Muscle of leg (tissue), 11 donors: ENCODE data around the gene EXOC6B. TPM values are rescaled to one million over a fixed set of nuclear protein-coding genes. Genes with fewer than 3 reads are reported as not detected.

Experiments
- DNase-seq: peaks from one replicate; pipeline ENCODE4 v3.0.0; 2013
- H3K27ac ChIP-seq: one replicate; pipeline ENCODE4 v1.5.1; 2013; ENCODE audit warnings: mild to moderate bottlenecking, low read length, control low read depth
- H3K27me3 ChIP-seq: one replicate; pipeline ENCODE4 v1.6.1; 2013; ENCODE audit warnings: low read length; ENCODE audit not compliant: control insufficient read depth, insufficient read depth
- H3K36me3 ChIP-seq: one replicate; pipeline ENCODE4 v1.6.1; 2013; ENCODE audit warnings: low read length; ENCODE audit not compliant: control insufficient read depth, insufficient read depth
- H3K4me1 ChIP-seq: one replicate; pipeline ENCODE4 v1.6.1; 2013; ENCODE audit warnings: low read length; ENCODE audit not compliant: control insufficient read depth, insufficient read depth
- H3K4me3 ChIP-seq: one replicate; pipeline ENCODE4 v1.5.1; 2013; ENCODE audit warnings: low read length, control low read depth
- H3K9me3 ChIP-seq: replicated peaks from 2 replicates; pipeline ENCODE4 v1.6.1; 2013; ENCODE audit warnings: low read depth, low read length; ENCODE audit not compliant: control insufficient read depth
- WGBS: methylation state at CpG from one replicate; pipeline ENCODE4 v1.1.5; 2013; ENCODE audit warnings: missing lambda C conversion rate; ENCODE audit not compliant: insufficient coverage; 5-methylcytosine and 5-hydroxymethylcytosine counted together
- polyA plus RNA-seq, 8 donors: library from polyadenylated mRNA; unstranded; fragments of 120-200 nt; gene quantifications; one replicate each; pipeline versions ENCODE4 v1.2.1 to v1.2.3, GENCODE V29; 2013; ENCODE audit warnings: inconsistent platforms in 1 of 8, low replicate concordance in 1 of 8; ENCODE audit not compliant: insufficient read length in 8 of 8, insufficient read depth in 1 of 8
- total RNA-seq: library from RNA; stranded (reverse); fragments of 120-200 nt; gene quantifications from one replicate; pipeline ENCODE4 v1.2.4, GENCODE V29; 2013

The EXOC6B gene
- total and polyA plus RNA-seq, 9 donors = 8.5 to 17.1 (median 10.8) TPM

DNA sequence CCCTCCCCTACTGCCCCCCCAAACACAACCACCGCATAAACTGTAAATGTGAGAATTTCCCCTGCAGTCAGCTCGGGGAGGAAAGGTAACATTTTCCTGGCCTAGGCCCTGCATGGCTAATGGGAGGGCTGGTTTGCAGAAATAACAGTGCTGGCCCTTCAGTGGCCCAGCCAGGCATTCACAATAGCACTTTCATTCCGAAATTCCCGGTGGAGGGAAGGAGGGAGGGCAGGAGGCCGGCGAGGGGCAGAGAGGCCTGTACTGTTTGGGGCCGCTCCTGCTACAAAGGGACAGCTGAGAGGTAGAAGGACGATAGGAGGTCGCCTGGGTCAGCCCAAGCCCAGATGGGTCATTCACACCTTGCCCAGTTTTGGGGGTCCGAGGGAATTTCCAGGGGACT is 689.5 kb downstream of the EXOC6B start:
- no peak for DNase-seq
- H3K4me1 ChIP-seq = peaks cover 55% of the 10 kb centered on the region
- H3K27ac ChIP-seq = no peak overlapping the region
- H3K27me3 ChIP-seq = peaks cover 6% of the 10 kb centered on the region
- 45% methylated on average over 8 of the region's 10 CpGs for WGBS
- H3K36me3 ChIP-seq = peaks cover 24% of the 10 kb centered on the region
- no peak overlapping the region for H3K4me3 ChIP-seq
- H3K9me3 ChIP-seq = no peaks in the 10 kb centered on the region

DNA sequence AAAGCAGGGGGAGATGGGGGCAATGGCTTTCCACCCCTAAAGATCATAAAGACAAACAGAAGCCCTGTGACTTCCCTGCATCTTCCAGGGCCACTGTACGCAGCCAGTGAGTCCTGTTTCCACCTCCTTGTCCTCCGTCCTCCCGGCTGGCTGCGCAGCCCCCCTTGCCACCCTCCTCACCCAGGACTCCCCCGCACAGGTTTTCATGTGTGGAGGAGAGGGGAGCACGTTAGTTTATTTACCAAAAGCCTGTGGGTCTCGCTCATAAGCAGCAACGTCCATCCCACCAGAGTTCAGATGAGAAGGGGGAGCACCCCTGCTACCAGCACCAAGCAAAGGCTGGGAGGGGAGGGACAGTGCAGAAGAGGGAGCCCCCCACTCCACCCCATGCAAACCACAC is 689.9 kb downstream of the EXOC6B start:
- Histone ChIP-seq H3K9me3 (no peaks in the 10 kb centered on the region), H3K36me3 (peaks cover 24% of the 10 kb centered on the region), H3K27ac (no peak overlapping the region), H3K4me3 (no peak overlapping the region), H3K27me3 (peaks cover 5% of the 10 kb centered on the region), H3K4me1 (peaks cover 54% of the 10 kb centered on the region)
- DNase-seq = no peak
- no CpG with 5 or more reads among the region's 8 CpGs for WGBS

GRCh38 chr2:72134997-72135800 is 690.6 kb downstream of the EXOC6B start:
- 91% methylated on average over 18 of the region's 19 CpGs for WGBS
- H3K9me3 ChIP-seq = no peaks in the 10 kb centered on the region
- DNase-seq = no peak
- H3K27me3 ChIP-seq = peaks cover 5% of the 10 kb centered on the region
- H3K36me3 ChIP-seq = peaks cover 24% of the 10 kb centered on the region
- H3K27ac ChIP-seq = no peak overlapping the region
- peaks cover 53% of the 10 kb centered on the region for H3K4me1 ChIP-seq
- H3K4me3 ChIP-seq = no peak overlapping the region

DNA sequence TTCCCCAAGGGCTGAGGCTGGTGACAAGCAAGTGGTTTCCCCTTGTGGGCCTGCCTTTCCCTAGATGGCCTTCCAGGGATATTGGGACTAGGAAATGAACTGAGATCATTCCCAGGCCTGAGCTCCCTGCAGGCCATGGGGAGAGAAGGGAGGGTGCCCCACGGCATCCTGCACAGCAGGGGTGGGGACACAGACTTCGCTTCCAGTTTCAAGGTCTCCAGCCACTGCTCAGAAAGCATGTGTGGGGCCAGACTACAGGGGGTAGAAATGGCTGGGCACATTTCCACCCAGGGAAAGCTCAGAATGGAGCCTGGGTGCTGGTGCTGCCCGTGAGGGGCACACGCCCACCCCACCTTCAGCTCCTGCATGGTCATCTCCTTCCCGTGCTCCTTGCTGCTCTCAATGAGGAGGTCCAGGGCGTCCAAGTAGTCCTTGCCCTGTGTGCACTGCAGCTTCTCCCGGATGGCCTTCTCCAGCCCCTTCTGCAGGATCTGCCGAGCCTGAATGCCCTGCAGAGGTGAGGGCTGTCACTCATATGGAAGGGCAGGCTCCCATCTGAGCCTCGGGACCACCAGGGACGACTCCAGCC is 691.3 kb downstream of the EXOC6B start:
- 74% methylated on average over 9 of the region's 10 CpGs for WGBS
- no peak for DNase-seq
- Histone ChIP-seq H3K4me3 (no peak overlapping the region), H3K27me3 (peaks cover 4% of the 10 kb centered on the region), H3K36me3 (peaks cover 24% of the 10 kb centered on the region), H3K9me3 (no peaks in the 10 kb centered on the region), H3K4me1 (peaks cover 48% of the 10 kb centered on the region), H3K27ac (no peak overlapping the region)

GRCh38 chr2:72133721-72134407 is 692.0 kb downstream of the EXOC6B start:
- H3K27me3 ChIP-seq = peaks cover 2% of the 10 kb centered on the region
- peaks cover 42% of the 10 kb centered on the region for H3K4me1 ChIP-seq
- 80% methylated on average over 3 of the region's 11 CpGs for WGBS
- H3K27ac ChIP-seq = no peak overlapping the region
- peaks cover 24% of the 10 kb centered on the region for H3K36me3 ChIP-seq
- no peaks in the 10 kb centered on the region for H3K9me3 ChIP-seq
- DNase-seq = no peak
- no peak overlapping the region for H3K4me3 ChIP-seq

DNA sequence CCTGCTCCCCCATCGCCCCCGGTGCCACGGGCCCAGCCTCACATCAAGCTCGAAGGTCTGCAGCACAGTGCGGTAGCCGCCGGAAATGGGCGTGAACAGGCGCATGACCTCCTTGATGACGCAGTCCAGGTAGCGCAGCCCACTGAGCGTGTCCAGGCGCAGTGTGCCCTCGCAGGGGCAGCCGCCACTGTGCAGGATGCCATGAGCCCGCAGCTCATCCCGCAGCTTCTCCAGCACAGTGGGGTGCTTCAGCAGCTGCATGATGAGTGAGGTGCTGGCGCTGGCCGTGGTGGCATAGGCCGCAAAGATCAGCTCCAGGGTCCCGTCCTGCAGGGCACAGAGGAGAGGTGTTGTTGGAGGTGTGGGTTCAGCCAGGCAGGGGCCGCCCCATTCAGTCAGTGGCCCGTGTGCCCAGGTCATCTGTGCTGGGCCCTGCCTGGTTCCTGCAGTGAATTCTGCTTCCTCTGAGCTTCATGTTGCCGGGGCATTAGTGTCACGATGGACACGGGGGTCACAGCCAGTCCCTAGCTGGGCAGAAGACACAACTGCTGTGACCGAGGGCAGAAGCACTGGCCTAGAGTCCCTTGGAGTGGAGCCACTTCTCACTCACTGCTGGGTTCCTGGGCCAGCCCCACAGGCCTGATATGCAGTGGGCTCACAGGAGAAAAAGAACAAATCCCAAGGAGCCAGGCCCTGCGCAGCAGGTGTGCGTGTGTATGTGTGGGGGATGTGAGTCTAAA is 692.7 kb downstream of the EXOC6B start:
- WGBS = 94% methylated on average over 27 of the region's 29 CpGs
- peaks cover 2% of the 10 kb centered on the region for H3K27me3 ChIP-seq
- DNase-seq = no peak

DNA sequence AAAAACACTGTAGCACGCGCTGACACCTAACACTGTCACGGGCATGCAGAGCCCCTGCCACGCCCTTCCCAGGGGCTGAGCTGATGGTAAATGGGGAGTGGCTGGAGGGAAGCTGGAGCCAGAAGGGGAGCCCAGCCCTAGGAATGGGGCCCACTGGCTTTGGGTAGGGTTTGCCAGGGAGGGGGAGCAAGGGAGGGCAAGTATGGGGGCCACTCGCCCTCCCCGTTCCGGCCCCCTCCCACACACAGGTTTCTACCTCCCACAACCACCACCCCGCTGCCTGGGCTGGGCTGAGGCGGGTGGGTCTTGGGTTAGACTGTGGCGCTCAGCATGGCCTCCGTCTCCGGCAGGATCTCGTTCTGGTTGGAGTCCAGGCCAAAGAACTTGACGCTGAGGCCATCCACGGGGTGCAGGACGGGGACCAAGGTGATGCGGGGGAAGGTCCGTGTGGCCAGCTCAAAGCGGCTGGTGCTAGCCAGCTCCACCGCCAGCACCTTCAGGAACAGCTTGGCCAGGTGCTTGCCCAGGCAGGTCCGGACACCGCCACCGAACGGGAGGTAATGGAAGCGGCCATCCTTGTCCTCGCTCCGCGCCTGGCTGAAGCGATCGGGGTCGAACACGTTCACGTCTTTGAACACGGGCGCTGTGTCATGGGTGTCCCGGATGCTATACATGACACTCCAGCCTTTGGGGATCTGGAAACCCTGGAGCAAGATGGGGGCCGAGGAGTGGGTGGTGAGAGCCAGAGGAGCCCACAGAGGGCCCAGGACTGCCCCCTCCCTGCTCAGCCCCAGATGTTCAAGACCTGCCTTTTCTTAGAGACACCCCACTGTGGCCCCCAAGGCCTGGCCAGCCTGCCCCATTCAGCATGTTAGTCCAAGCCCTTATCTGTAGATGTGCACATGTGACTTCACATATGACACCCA is 693.7 kb downstream of the EXOC6B start:
- Histone ChIP-seq H3K9me3 (no peaks in the 10 kb centered on the region), H3K4me3 (no peak overlapping the region), H3K27ac (no peak overlapping the region), H3K27me3 (peaks cover 2% of the 10 kb centered on the region), H3K4me1 (peaks cover 27% of the 10 kb centered on the region), H3K36me3 (peaks cover 24% of the 10 kb centered on the region)
- no peak for DNase-seq
- 91% methylated on average over 30 of the region's 37 CpGs for WGBS

More for the DNA sequence above, 692.7 kb downstream of the EXOC6B start:
- H3K4me1 ChIP-seq = peaks cover 37% of the 10 kb centered on the region
- no peaks in the 10 kb centered on the region for H3K9me3 ChIP-seq
- no peak overlapping the region for H3K27ac ChIP-seq
- H3K36me3 ChIP-seq = peaks cover 24% of the 10 kb centered on the region
- H3K4me3 ChIP-seq = no peak overlapping the region

DNA sequence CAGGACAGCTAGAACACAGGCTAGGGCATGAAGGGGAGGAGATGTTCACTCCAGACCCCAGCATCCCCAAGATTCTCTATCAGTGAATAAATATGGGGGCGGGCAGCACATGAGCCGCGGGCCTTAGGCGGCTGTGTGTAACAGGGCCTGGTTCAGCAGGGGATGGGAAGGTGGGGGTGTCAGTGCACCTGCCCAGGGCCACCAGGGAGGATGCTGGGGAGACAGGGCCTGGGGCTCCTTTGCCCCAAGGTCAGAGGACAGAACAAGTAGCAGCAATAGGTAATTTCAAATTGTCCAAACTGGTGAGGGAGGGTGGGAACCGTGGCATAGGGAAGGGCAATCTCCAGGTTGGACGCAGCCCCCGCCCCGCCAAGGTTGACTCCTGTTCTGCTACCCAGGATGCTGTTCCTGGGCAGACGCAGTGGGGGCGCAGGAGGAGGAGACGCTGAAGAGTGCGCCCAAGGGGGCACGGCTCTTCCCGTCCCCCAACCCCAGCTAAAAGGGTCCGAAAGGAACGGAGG is 694.4 kb downstream of the EXOC6B start:
- Histone ChIP-seq H3K4me1 (peaks cover 20% of the 10 kb centered on the region), H3K4me3 (no peak overlapping the region), H3K36me3 (peaks cover 24% of the 10 kb centered on the region), H3K27me3 (peaks cover 2% of the 10 kb centered on the region), H3K27ac (no peak overlapping the region), H3K9me3 (no peaks in the 10 kb centered on the region)
- DNase-seq = no peak
- WGBS = 85% methylated on average over 15 of the region's 16 CpGs

GRCh38 chr2:72130659-72131360 is 695.0 kb downstream of the EXOC6B start:
- Histone ChIP-seq H3K4me1 (peaks cover 14% of the 10 kb centered on the region), H3K36me3 (peaks cover 24% of the 10 kb centered on the region), H3K27ac (no peak overlapping the region), H3K4me3 (no peak overlapping the region), H3K27me3 (peaks cover 2% of the 10 kb centered on the region), H3K9me3 (no peaks in the 10 kb centered on the region)
- no peak for DNase-seq
- WGBS = 9% methylated on average over 5 of the region's 26 CpGs
